Esophagus squamous epithelium (tissue), 5 donors: Measurements from ENCODE around the gene NBL1. TPM values are rescaled to one million over a fixed set of nuclear protein-coding genes. Genes with fewer than 3 reads are reported as not detected.

Experiments used
- DNase-seq: peaks from one replicate; lab custom pipeline; 2025; lab: John Stamatoyannopoulos, UW
- H3K27ac ChIP-seq, 4 donors: fragments of 200-600 bp; sonication (generic); one replicate each; pipeline ENCODE4 v1.5.1; 2016 to 2019; ENCODE audit warnings: mild to moderate bottlenecking in 1 of 4
- H3K27me3 ChIP-seq, 4 donors: fragments of 200-600 bp; sonication (generic); 1 replicate in 3 of 4; 2 replicates in 1 of 4; pipeline versions ENCODE4 v1.5.1 to v1.6.0; 2017 to 2021; ENCODE audit warnings: antibody characterized with exemption in 1 of 4
- H3K36me3 ChIP-seq, 3 donors: fragments of 200-600 bp; sonication (generic); one replicate each; pipeline ENCODE4 v1.5.1; 2016 to 2019
- H3K4me1 ChIP-seq, 3 donors: fragments of 200-600 bp; sonication (generic); one replicate each; pipeline ENCODE4 v1.5.1; 2017 to 2019
- H3K4me3 ChIP-seq, 4 donors: fragments of 200-600 bp; sonication (generic); 1 replicate in 3 of 4; 2 replicates in 1 of 4; pipeline ENCODE4 v1.5.1; 2016 to 2019; ENCODE audit warnings: mild to moderate bottlenecking in 2 of 4, moderate library complexity in 1 of 4
- H3K9me3 ChIP-seq, 3 donors: fragments of 200-600 bp; sonication (generic); one replicate each; pipeline ENCODE4 v1.5.1; 2016 to 2019
- POLR2A ChIP-seq, 4 donors: fragments of 450-650 bp; IDR thresholded peaks; one replicate each; pipeline ENCODE4 v1.6.1; 2017; ENCODE audit warnings: antibody characterized with exemption in 4 of 4, mild to moderate bottlenecking in 4 of 4, moderate library complexity in 3 of 4
- WGBS, 2 donors: methylation state at CpG; one replicate each; pipeline ENCODE4 v1.1.5; 2018; 5-methylcytosine and 5-hydroxymethylcytosine counted together
- intact Hi-C: fragments of 100-400 bp; cut with DNase I; formaldehyde crosslinking; loops from one replicate; pipeline ENCODE4 v1.15.0; 2022
- total RNA-seq, 4 donors: library from RNA; depleted of rRNA; stranded (reverse); fragments of >200 nt; gene quantifications; one replicate each; pipeline ENCODE4 v1.1.0, GENCODE V29; 2016
- TF ChIP-seq, protein P1 (sequence below), 6 experiments: fragments of 450-650 bp in 4 of 6; fragments of 200-600 bp in 2 of 6; sonication (generic) in 2 of 6; IDR thresholded peaks; one replicate each; pipeline ENCODE4 v1.5.1; 2016 to 2019; ENCODE audit warnings: antibody characterized with exemption in 6 of 6, mild to moderate bottlenecking in 4 of 6, moderate library complexity in 4 of 6
- donor health status: DM: yes; HTN: yes; CAD: no.

Gene NBL1
- total RNA-seq, 4 donors from 2014 or later: 67.8 to 170 (median 95.1) TPM

DNA sequence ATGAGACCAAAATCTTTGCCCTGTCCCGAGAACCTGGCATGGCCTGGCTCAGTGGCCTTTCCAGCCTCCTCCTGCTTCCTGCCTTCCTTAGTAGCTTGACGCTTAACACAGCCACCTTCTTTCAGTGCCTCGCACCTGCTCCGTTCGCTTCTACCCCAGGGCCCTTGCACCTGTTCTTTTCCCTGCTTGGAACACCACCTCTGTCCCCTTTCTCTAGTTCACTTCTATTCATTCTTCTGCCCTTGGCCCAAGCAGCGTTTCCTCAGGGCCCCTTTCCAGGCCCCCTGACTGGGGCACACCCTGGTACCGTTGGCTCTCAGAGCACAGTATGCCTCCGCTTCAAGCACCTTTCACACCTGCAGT lies 11.6 kb downstream of the NBL1 start:
- Histone ChIP-seq H3K27ac (peak overlapping the region in 3 of 4 donors; percentile 1 to 99 (median 47)), H3K36me3 (peaks cover 15 to 67% (median 32%) of the 10 kb centered on the region in 3 donors), H3K4me3 (no peak overlapping the region), H3K9me3 (no peaks in the 10 kb centered on the region), H3K4me1 (peaks cover 6 to 82% (median 49%) of the 10 kb centered on the region in 3 donors), H3K27me3 (no peaks in the 10 kb centered on the region)
- DNase-seq: no peak
- intact Hi-C loops: loop anchor here (5.0 to 10.0 kb wide), 3 partner anchors 171 to 401 kb away; partner anchors contain the start of genes CAPZB, EMC1 and MRTO4
- 72 to 85% methylated on average over 8 of the region's 8 CpGs for WGBS, 2 donors
- TF ChIP-seq, protein P1, sequence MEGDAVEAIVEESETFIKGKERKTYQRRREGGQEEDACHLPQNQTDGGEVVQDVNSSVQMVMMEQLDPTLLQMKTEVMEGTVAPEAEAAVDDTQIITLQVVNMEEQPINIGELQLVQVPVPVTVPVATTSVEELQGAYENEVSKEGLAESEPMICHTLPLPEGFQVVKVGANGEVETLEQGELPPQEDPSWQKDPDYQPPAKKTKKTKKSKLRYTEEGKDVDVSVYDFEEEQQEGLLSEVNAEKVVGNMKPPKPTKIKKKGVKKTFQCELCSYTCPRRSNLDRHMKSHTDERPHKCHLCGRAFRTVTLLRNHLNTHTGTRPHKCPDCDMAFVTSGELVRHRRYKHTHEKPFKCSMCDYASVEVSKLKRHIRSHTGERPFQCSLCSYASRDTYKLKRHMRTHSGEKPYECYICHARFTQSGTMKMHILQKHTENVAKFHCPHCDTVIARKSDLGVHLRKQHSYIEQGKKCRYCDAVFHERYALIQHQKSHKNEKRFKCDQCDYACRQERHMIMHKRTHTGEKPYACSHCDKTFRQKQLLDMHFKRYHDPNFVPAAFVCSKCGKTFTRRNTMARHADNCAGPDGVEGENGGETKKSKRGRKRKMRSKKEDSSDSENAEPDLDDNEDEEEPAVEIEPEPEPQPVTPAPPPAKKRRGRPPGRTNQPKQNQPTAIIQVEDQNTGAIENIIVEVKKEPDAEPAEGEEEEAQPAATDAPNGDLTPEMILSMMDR (IDR thresholded peaks at IDR 0.05): no peak
- no peak for TF ChIP-seq POLR2A (IDR thresholded peaks at IDR 0.05)

DNA sequence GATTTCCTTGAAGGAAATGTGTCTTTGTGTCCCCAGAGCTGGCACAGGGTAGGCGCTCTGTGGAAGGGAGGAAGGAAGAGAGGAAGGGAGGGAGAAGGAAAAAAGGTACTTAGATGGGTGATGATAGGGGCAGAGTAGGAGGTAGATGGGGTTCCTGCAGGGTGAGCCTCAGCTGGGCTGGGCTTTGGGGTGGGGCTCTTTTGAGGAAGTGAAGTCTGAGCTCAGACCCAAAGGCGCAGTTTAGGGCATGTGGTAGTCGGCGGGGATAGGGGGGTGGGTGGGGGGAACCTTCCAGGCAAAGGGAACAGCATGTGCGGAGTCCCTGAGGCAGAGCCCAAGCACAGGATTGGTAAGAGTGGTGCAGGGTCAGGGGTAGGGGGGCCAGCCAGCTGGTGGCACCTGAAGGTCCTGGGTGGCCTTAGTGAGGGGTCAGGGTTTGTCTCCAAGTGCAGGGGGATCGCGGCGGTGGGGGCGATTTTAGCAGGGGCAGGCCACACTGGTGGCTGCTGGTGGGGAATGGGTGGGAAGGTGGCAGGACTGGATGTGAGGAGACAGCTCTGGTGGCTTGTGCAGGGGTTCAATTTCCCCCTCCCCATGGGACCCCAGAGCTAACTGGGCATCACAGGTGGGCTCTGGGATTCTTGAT lies 12.1 kb downstream of the NBL1 start:
- H3K9me3 ChIP-seq: no peaks in the 10 kb centered on the region
- WGBS, 2 donors: 81 to 91% methylated on average over 8 to 9 of the region's 9 CpGs

DNA sequence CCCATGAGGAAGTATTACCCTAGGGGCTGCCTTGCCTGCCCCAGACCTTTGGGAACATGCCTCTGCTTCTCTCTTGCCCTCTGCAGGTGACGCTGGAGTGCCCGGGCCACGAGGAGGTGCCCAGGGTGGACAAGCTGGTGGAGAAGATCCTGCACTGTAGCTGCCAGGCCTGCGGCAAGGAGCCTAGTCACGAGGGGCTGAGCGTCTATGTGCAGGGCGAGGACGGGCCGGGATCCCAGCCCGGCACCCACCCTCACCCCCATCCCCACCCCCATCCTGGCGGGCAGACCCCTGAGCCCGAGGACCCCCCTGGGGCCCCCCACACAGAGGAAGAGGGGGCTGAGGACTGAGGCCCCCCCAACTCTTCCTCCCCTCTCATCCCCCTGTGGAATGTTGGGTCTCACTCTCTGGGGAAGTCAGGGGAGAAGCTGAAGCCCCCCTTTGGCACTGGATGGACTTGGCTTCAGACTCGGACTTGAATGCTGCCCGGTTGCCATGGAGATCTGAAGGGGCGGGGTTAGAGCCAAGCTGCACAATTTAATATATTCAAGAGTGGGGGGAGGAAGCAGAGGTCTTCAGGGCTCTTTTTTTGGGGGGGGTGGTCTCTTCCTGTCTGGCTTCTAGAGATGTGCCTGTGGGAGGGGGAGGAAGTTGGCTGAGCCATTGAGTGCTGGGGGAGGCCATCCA lies 12.8 kb downstream of the NBL1 start:
- TF ChIP-seq POLR2A (IDR thresholded peaks at IDR 0.05): no peak
- TF ChIP-seq, protein P1 (IDR thresholded peaks at IDR 0.05): no peak
- Histone ChIP-seq H3K27me3 (peaks cover 0 to under 1% (median 0%) of the 10 kb centered on the region in 4 donors), H3K27ac (peak overlapping the region in 2 of 4 donors; percentile 1 to 60), H3K36me3 (peaks cover 15 to 62% (median 32%) of the 10 kb centered on the region in 3 donors), H3K4me1 (peaks cover 0 to 72% (median 37%) of the 10 kb centered on the region in 3 donors), H3K9me3 (no peaks in the 10 kb centered on the region), H3K4me3 (no peak overlapping the region)
- 48 to 61% methylated on average over 3 to 5 of the region's 15 CpGs for WGBS, 2 donors
- intact Hi-C loops: loop anchor here (5.0 to 10.0 kb wide), 3 partner anchors 172 to 402 kb away; partner anchors contain the start of genes CAPZB, EMC1 and MRTO4
- no peak for DNase-seq

More for the DNA sequence above, 12.1 kb downstream of the NBL1 start:
- TF ChIP-seq, protein P1 (IDR thresholded peaks at IDR 0.05): no peak
- no peak for TF ChIP-seq POLR2A (IDR thresholded peaks at IDR 0.05)
- H3K27me3 ChIP-seq: no peaks in the 10 kb centered on the region
- H3K4me1 ChIP-seq: peaks cover under 1 to 79% (median 44%) of the 10 kb centered on the region in 3 donors
- peak overlapping the region in 3 of 4 donors; percentile 1 to 99 (median 47) for H3K27ac ChIP-seq
- intact Hi-C loops: loop anchor here (5.0 to 10.0 kb wide), 3 partner anchors 171 to 401 kb away; partner anchors contain the start of genes CAPZB, EMC1 and MRTO4
- H3K4me3 ChIP-seq: no peak overlapping the region
- DNase-seq: no peak
- H3K36me3 ChIP-seq: peaks cover 15 to 67% (median 32%) of the 10 kb centered on the region in 3 donors

DNA sequence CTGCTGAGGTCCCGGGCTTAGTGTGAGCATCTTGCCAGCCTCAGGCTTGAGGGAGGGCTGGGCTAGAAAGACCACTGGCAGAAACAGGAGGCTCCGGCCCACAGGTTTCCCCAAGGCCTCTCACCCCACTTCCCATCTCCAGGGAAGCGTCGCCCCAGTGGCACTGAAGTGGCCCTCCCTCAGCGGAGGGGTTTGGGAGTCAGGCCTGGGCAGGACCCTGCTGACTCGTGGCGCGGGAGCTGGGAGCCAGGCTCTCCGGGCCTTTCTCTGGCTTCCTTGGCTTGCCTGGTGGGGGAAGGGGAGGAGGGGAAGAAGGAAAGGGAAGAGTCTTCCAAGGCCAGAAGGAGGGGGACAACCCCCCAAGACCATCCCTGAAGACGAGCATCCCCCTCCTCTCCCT lies 13.4 kb downstream of the NBL1 start:
- Histone ChIP-seq H3K4me1 (peaks cover 0 to 67% (median 31%) of the 10 kb centered on the region in 3 donors), H3K9me3 (no peaks in the 10 kb centered on the region), H3K36me3 (peaks cover 15 to 56% (median 32%) of the 10 kb centered on the region in 3 donors), H3K4me3 (no peak overlapping the region), H3K27me3 (peaks cover 0 to 6% (median 0%) of the 10 kb centered on the region in 4 donors), H3K27ac (peak overlapping the region in 2 of 4 donors; percentile 51 to 60)
- 80% methylated on average over 3 of the region's 10 CpGs; no CpG with 5 or more reads in 1 of the 2 donors for WGBS, 2 donors
- no peak for TF ChIP-seq POLR2A (IDR thresholded peaks at IDR 0.05)
- TF ChIP-seq, protein P1 (IDR thresholded peaks at IDR 0.05): no peak
- intact Hi-C loops: loop anchor here (5.0 to 10.0 kb wide), 3 partner anchors 173 to 403 kb away; partner anchors contain the start of genes CAPZB, EMC1 and MRTO4
- DNase-seq: no peak
